PC-9 (cell line): Measurements from ENCODE around the gene MTA1. TPM values are rescaled to one million over a fixed set of nuclear protein-coding genes. Genes with fewer than 3 reads are reported as not detected.

Experiments used
- BruUV-seq: library from RNA; stranded (reverse); fragments of 400-500 nt; replicated peaks from 2 replicates; lab custom pipeline; 2021; lab: Mats Ljungman, UMichigan
- CTCF ChIA-PET: fragments of 300-600 bp; sonication (Branson Sonifier 250); formaldehyde crosslinking; loops from one replicate; lab custom pipeline; 2022; ENCODE audit warnings: antibody characterized with exemption; lab: Charles Lee
- POLR2A ChIA-PET: fragments of 300-600 bp; sonication (Branson Sonifier 250); formaldehyde crosslinking; loops from one replicate; lab custom pipeline; 2022; ENCODE audit warnings: antibody characterized with exemption; ENCODE audit not compliant: unreplicated experiment; lab: Charles Lee
- DNase-seq, 2 experiments: peaks; one replicate each; pipeline versions ENCODE4 v3.0.0 to v3.0.0-alpha.2; 2015 to 2022; ENCODE audit warnings: mixed read lengths in 1 of 2
- H2AFZ ChIP-seq: fragments of 200-600 bp; sonication (generic); 2 replicates; pipeline ENCODE4 v1.8.1; 2017; ENCODE audit warnings: antibody characterized with exemption
- H3F3A ChIP-seq: fragments of 200-600 bp; sonication (generic); 2 replicates; pipeline ENCODE4 v1.8.1; 2017; ENCODE audit warnings: antibody characterized with exemption, mild to moderate bottlenecking, low read depth; ENCODE audit not compliant: insufficient read depth
- H3K27ac ChIP-seq: fragments of 200-600 bp; sonication (generic); 2 replicates; pipeline ENCODE4 v1.6.1; 2016; ENCODE audit warnings: mixed run types
- H3K27me3 ChIP-seq: fragments of 200-600 bp; sonication (generic); 2 replicates; pipeline ENCODE4 v1.6.1; 2016; ENCODE audit warnings: low read depth, mixed run types; ENCODE audit not compliant: insufficient read depth
- H3K36me3 ChIP-seq: fragments of 200-600 bp; sonication (generic); 2 replicates; pipeline ENCODE4 v1.6.1; 2016; ENCODE audit warnings: low read depth, mixed run types
- H3K4me1 ChIP-seq: fragments of 200-600 bp; sonication (generic); replicated peaks from 2 replicates; pipeline ENCODE4 v1.6.1; 2016; ENCODE audit warnings: mixed run types; ENCODE audit not compliant: insufficient read depth
- H3K4me2 ChIP-seq: fragments of 200-600 bp; sonication (generic); 2 replicates; pipeline ENCODE4 v1.6.1; 2017; ENCODE audit warnings: mixed run types
- H3K4me3 ChIP-seq: fragments of 200-600 bp; sonication (generic); 2 replicates; pipeline ENCODE4 v1.6.1; 2016; ENCODE audit warnings: mixed run types
- H3K79me2 ChIP-seq: fragments of 200-600 bp; sonication (generic); 2 replicates; pipeline ENCODE4 v1.6.1; 2017; ENCODE audit warnings: low read depth, mixed run types
- H3K9me2 ChIP-seq: fragments of 200-600 bp; sonication (generic); 2 replicates; pipeline ENCODE4 v1.8.1; 2017; ENCODE audit warnings: mild to moderate bottlenecking; ENCODE audit not compliant: insufficient read depth
- H3K9me3 ChIP-seq: fragments of 200-600 bp; sonication (generic); 2 replicates; pipeline ENCODE4 v1.8.1; 2016; ENCODE audit warnings: low read depth; ENCODE audit not compliant: insufficient read depth
- H4K20me1 ChIP-seq: fragments of 200-600 bp; sonication (generic); 2 replicates; pipeline ENCODE4 v1.8.1; 2017; ENCODE audit not compliant: insufficient read depth
- EZH2 ChIP-seq: fragments of 200-600 bp; sonication (generic); IDR thresholded peaks from 2 replicates; pipeline ENCODE4 v1.8.0; 2017; ENCODE audit warnings: antibody characterized with exemption, low read depth
- intact Hi-C: fragments of 100-400 bp; cut with micrococcal nuclease; formaldehyde crosslinking; loops from one replicate; pipeline ENCODE4 v1.10.0; 2022; ENCODE audit not compliant: unreplicated experiment
- total RNA-seq: library from RNA; stranded (reverse); gene quantifications from 2 replicates; pipeline ENCODE4 v1.2.3, GENCODE V29; 2021
- TF ChIP-seq, protein P1 (sequence below): fragments of 200-600 bp; sonication (generic); conservative IDR thresholded peaks from 2 replicates; pipeline ENCODE4 v1.6.1; 2017; ENCODE audit warnings: mixed run types, antibody characterized with exemption, mild to moderate bottlenecking, moderate library complexity

The MTA1 gene
- total RNA-seq, 1 experiment from 2014 or later = 124 TPM

DNA sequence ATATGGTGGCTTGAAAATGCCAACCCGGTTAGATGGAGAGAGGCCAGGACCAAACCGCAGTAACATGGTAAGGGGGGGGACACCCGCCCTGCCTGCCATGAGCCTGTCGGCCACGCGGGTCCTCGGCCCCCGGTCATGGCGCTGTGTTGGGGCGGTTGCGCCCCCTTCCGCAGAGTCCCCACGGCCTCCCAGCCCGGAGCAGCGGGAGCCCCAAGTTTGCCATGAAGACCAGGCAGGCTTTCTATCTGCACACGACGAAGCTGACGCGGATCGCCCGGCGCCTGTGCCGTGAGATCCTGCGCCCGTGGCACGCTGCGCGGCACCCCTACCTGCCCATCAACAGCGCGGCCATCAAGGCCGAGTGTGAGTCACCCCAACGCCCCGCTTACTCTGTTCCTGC is 44.9 kb downstream of the MTA1 start:
- H4K20me1 ChIP-seq = peaks cover 8% of the 10 kb centered on the region; the same call in 1 of the 2 replicates
- H3K9me2 ChIP-seq = no peaks in the 10 kb centered on the region
- DNase-seq = no peak
- ChIA-PET CTCF (no interaction called here), POLR2A (no interaction called here)
- H2AFZ ChIP-seq = no peak overlapping the region
- no TSS peak for BruUV-seq
- no peak overlapping the region for H3K4me2 ChIP-seq
- no peaks in the 10 kb centered on the region for H3K27me3 ChIP-seq
- H3K9me3 ChIP-seq = no peaks in the 10 kb centered on the region
- H3K36me3 ChIP-seq = peaks cover 5% of the 10 kb centered on the region; the same call in 1 of the 2 replicates
- H3K4me1 ChIP-seq = peaks cover 37% of the 10 kb centered on the region
- H3F3A ChIP-seq = peaks cover 19% of the 10 kb centered on the region; the same call in 1 of the 2 replicates
- no peaks in the 10 kb centered on the region for H3K79me2 ChIP-seq
- intact Hi-C loops = loop anchor here (2.0 kb wide), 2 partner anchors 26 to 34 kb away; partner anchors contain the start of gene TEDC1
- H3K27ac ChIP-seq = no peak overlapping the region
- no peak overlapping the region for H3K4me3 ChIP-seq
- TF ChIP-seq, protein P1, sequence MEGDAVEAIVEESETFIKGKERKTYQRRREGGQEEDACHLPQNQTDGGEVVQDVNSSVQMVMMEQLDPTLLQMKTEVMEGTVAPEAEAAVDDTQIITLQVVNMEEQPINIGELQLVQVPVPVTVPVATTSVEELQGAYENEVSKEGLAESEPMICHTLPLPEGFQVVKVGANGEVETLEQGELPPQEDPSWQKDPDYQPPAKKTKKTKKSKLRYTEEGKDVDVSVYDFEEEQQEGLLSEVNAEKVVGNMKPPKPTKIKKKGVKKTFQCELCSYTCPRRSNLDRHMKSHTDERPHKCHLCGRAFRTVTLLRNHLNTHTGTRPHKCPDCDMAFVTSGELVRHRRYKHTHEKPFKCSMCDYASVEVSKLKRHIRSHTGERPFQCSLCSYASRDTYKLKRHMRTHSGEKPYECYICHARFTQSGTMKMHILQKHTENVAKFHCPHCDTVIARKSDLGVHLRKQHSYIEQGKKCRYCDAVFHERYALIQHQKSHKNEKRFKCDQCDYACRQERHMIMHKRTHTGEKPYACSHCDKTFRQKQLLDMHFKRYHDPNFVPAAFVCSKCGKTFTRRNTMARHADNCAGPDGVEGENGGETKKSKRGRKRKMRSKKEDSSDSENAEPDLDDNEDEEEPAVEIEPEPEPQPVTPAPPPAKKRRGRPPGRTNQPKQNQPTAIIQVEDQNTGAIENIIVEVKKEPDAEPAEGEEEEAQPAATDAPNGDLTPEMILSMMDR = no peak
- TF ChIP-seq EZH2 = no peak

DNA sequence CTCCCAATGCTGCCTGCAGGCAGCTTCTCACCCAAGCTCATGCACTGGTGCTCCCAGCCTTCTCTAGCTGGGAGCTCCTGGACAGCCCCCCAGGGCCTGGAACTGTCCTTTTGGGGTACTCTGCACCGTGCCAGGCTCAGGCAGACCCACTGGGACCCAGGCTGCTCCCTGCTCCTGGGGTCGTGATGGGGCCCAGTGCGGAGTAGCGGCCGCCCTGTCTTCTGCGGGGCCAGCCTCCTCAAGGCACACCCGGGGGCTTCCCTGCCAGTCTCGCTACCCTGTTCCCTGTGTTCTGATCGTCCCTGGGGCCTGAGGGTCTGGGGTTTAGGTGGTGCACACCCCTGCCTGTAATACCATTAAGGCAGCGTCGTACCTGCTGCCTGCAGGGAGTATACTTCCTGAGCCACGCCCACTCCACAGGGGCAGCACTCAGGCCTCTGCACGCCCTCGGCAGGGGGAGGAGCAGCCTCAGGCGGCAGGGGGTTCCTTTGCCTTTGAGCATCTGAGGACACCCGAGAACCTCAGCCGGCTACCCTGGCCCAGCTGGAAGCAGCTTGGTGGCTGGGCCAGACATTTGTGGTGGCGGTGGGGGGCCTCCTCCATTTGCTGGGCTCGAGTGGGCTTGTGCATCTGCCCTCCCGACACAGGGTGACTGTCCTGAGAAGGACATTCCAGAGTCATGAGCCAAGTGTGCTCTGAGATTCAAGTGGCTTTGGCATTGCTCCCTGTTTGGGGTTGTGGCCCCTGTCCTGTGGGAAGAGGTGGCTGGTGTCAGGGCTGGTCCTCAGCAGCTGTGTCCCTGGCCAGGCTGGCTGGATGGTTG is 45.8 kb downstream of the MTA1 start:
- Histone ChIP-seq H3K4me3 (no peak overlapping the region), H3K4me1 (peaks cover 37% of the 10 kb centered on the region), H2AFZ (no peak overlapping the region), H3K9me3 (no peaks in the 10 kb centered on the region), H3K36me3 (peaks cover 5% of the 10 kb centered on the region; the same call in 1 of the 2 replicates), H3F3A (peaks cover 19% of the 10 kb centered on the region; the same call in 1 of the 2 replicates), H3K79me2 (no peaks in the 10 kb centered on the region), H4K20me1 (peaks cover 8% of the 10 kb centered on the region; the same call in 1 of the 2 replicates), H3K27ac (no peak overlapping the region), H3K27me3 (no peaks in the 10 kb centered on the region), H3K4me2 (peak overlapping the region; percentile 32), H3K9me2 (no peaks in the 10 kb centered on the region)
- TF ChIP-seq, protein P1 = no peak
- no peak for TF ChIP-seq EZH2
- ChIA-PET CTCF (no interaction called here), POLR2A (no interaction called here)
- peak; percentile 75 to 82 for DNase-seq
- no TSS peak for BruUV-seq
- intact Hi-C loops = loop anchor here (2.0 to 5.0 kb wide), 4 partner anchors 15 to 48 kb away; partner anchors contain the start of genes MTA1 and TEDC1

DNA sequence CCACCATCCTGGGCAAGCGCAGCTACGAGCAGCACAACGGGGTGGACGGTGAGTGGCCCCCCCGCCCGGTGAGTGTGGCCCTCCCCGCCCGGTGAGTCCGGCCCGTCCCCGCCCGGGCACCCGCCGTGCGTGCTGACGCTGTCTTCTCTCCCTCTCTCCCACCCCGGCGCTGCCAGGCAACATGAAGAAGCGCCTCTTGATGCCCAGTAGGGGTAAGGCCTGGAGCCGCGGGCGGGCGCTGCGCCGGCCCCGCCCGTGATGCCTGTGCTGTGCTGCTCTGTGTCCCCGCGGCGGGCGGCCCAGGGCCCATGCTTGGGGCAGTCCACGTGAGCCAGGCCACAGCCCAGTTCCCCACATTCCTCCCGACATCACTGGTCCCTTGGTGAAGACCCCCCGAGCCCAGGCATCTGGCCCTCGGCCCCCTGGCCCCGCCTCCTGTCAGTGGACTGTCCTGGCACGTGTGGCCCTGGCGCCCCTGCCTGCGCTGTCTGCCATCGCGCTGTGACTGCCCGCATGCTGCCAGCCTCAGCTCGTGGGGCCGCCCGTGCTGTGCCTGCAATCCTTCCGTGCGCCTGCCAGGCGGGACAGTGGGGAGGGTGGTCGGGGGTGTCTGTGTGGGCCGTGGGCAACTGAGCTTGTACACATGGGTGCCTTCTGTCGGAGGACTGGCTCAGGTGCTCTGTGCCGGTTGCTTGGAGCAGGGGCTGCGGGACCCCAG is 47.1 kb downstream of the MTA1 start:
- no peak for TF ChIP-seq EZH2
- TF ChIP-seq, protein P1 = no peak
- peaks cover 5% of the 10 kb centered on the region; the same call in 1 of the 2 replicates for H3K36me3 ChIP-seq
- no peak overlapping the region for H3K4me3 ChIP-seq
- H3F3A ChIP-seq = peaks cover 19% of the 10 kb centered on the region; the same call in 1 of the 2 replicates
- peak in 1 of 2 experiments; percentile 66 for DNase-seq
- BruUV-seq = no TSS peak
- H3K9me3 ChIP-seq = no peaks in the 10 kb centered on the region
- no peak overlapping the region for H2AFZ ChIP-seq
- no peaks in the 10 kb centered on the region for H3K79me2 ChIP-seq
- H3K9me2 ChIP-seq = no peaks in the 10 kb centered on the region
- intact Hi-C loops = loop anchor here (2.0 to 5.0 kb wide), 2 partner anchors 14 to 49 kb away; partner anchors contain the start of gene MTA1
- H3K27ac ChIP-seq = no peak overlapping the region
- peaks cover 37% of the 10 kb centered on the region for H3K4me1 ChIP-seq
- ChIA-PET POLR2A (no interaction called here), CTCF (no interaction called here)
- H3K4me2 ChIP-seq = peak overlapping the region; percentile 55; the same call in 1 of the 2 replicates
- no peaks in the 10 kb centered on the region for H3K27me3 ChIP-seq
- 0 out of 2 replicates have a peak, but pooled peaks cover 8% of the 10 kb centered on the region for H4K20me1 ChIP-seq
